Lower leg skin (tissue), 4 donors: ENCODE measurements around the gene PRDM10. TPM values are rescaled to one million over a fixed set of nuclear protein-coding genes. Genes with fewer than 3 reads are reported as not detected.
A peak's percentile ranks its signal among the peaks of the same experiment; 100 is the strongest.

Source experiments
- DNase-seq, 2 donors: peaks; one replicate each; pipeline ENCODE4 v3.0.0-alpha.2; 2019; ENCODE audit warnings: low spot score in 2 of 2
- H3K4me3 ChIP-seq: fragments of 200-600 bp; sonication (generic); 2 replicates; pipeline ENCODE4 v1.5.1; 2017; ENCODE audit warnings: mild to moderate bottlenecking, low read depth; ENCODE audit not compliant: poor library complexity, severe bottlenecking
- CTCF ChIP-seq, 3 donors: fragments of 450-650 bp; IDR thresholded peaks; one replicate each; pipeline ENCODE4 v1.5.1; 2016; ENCODE audit warnings: antibody characterized with exemption in 3 of 3, mild to moderate bottlenecking in 3 of 3, moderate library complexity in 2 of 3
- POLR2A ChIP-seq, 2 donors: fragments of 450-650 bp; IDR thresholded peaks; one replicate each; pipeline ENCODE4 v1.6.1; 2016 to 2017; ENCODE audit warnings: antibody characterized with exemption in 2 of 2, mild to moderate bottlenecking in 1 of 2, moderate library complexity in 1 of 2
- WGBS, 2 donors: methylation state at CpG; one replicate each; pipeline ENCODE4 v1.1.5; 2018; 5-methylcytosine and 5-hydroxymethylcytosine counted together
- intact Hi-C: fragments of 100-400 bp; cut with DNase I; formaldehyde crosslinking; loops from one replicate; pipeline ENCODE4 v1.15.0; 2023; ENCODE audit warnings: low total_unique reads
- total RNA-seq, 4 donors: library from RNA; depleted of rRNA; stranded (reverse); fragments of >200 nt; gene quantifications; one replicate each; pipeline ENCODE4 v1.1.0, GENCODE V29; 2016

PRDM10 gene
- total RNA-seq, 4 donors from 2014 or later, result 6.7 to 13.0 (median 9.1) TPM

- DNase-seq, result peak in 1 of 2 donors; percentile 60
- 86 to 89% methylated on average over 8 of the region's 8 CpGs for WGBS, 2 donors
- TF ChIP-seq POLR2A (IDR thresholded peaks at IDR 0.05) (no peak), CTCF (IDR thresholded peaks at IDR 0.05) (no peak)
- H3K4me3 ChIP-seq, result no peak overlapping the region
- intact Hi-C loops, result no loop called here
Measured at GRCh38 chr11:129980086-129980485, 22.5 kb downstream of the PRDM10 start.

GRCh38 chr11:129979046-129979605 is 23.5 kb downstream of the PRDM10 start:
- WGBS, 2 donors, result 84 to 93% methylated on average over 7 of the region's 7 CpGs
- H3K4me3 ChIP-seq, result no peak overlapping the region
- intact Hi-C loops, result no loop called here
- DNase-seq, result peak in 1 of 2 donors; percentile 53
- no peak for TF ChIP-seq POLR2A (IDR thresholded peaks at IDR 0.05)
- no peak for TF ChIP-seq CTCF (IDR thresholded peaks at IDR 0.05)

- intact Hi-C loops, result no loop called here
- WGBS, 2 donors, result 93 to 96% methylated on average over 6 of the region's 6 CpGs
- TF ChIP-seq CTCF (IDR thresholded peaks at IDR 0.05), result no peak
- TF ChIP-seq POLR2A (IDR thresholded peaks at IDR 0.05), result no peak
- DNase-seq, result peak in 1 of 2 donors; percentile 77
- H3K4me3 ChIP-seq, result no peak overlapping the region
Measured at GRCh38 chr11:129978447-129978846, 24.2 kb downstream of the PRDM10 start.

- DNase-seq, result no peak
- intact Hi-C loops, result no loop called here
- H3K4me3 ChIP-seq, result no peak overlapping the region
- TF ChIP-seq CTCF (IDR thresholded peaks at IDR 0.05) (no peak), POLR2A (IDR thresholded peaks at IDR 0.05) (no peak)
- WGBS, 2 donors, result 82 to 85% methylated on average over 6 of the region's 6 CpGs
Measured at GRCh38 chr11:129976328-129976727, 26.3 kb downstream of the PRDM10 start.

- DNase-seq, result peak in 1 of 2 donors; percentile 74
- intact Hi-C loops, result no loop called here
- no peak overlapping the region for H3K4me3 ChIP-seq
- TF ChIP-seq CTCF (IDR thresholded peaks at IDR 0.05) (no peak), POLR2A (IDR thresholded peaks at IDR 0.05) (no peak)
- WGBS, 2 donors, result 97 to 100% methylated on average over 2 of the region's 2 CpGs
Measured at GRCh38 chr11:129975543-129975942, 27.1 kb downstream of the PRDM10 start.

DNA sequence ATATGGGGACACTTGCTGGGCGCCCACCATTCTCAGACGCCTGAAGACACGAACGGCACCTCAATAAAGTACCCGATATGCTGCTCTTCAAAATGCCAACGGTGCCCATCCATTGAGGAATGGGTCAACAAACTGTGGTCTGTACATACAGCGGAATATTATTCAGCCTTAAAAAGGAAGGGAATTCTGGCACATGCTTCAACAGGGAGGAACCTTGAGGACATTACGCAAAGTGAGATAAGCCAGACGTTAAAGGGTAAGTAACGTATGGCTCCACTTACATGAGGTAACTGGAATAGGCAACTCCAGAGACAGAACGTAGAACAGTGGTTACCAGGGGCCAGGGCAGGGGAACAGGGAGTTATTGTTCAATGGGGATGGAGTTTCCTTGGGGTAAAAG is 28.0 kb downstream of the PRDM10 start:
- DNase-seq, result peak in 1 of 2 donors; percentile 56
- no peak overlapping the region for H3K4me3 ChIP-seq
- intact Hi-C loops, result no loop called here
- TF ChIP-seq CTCF (IDR thresholded peaks at IDR 0.05) (no peak), POLR2A (IDR thresholded peaks at IDR 0.05) (no peak)
- WGBS, 2 donors, result 94 to 95% methylated on average over 11 of the region's 11 CpGs
